GM19463 (cell line): Measurements from ENCODE around the gene BTF3.
"Not testable (repeated sequence)": the region's sequence is repeated elsewhere in the genome, so short reads cannot be mapped to it uniquely, and the experiment has no call there.

ENCODE experiments used
- ATAC-seq: cut with Tn5 transposase; IDR thresholded peaks from one replicate; pipeline ENCODE4 v1.9.1; 2021; ENCODE audit warnings: mild to moderate bottlenecking, moderate library complexity; ENCODE audit not compliant: unreplicated experiment

The BTF3 gene

DNA sequence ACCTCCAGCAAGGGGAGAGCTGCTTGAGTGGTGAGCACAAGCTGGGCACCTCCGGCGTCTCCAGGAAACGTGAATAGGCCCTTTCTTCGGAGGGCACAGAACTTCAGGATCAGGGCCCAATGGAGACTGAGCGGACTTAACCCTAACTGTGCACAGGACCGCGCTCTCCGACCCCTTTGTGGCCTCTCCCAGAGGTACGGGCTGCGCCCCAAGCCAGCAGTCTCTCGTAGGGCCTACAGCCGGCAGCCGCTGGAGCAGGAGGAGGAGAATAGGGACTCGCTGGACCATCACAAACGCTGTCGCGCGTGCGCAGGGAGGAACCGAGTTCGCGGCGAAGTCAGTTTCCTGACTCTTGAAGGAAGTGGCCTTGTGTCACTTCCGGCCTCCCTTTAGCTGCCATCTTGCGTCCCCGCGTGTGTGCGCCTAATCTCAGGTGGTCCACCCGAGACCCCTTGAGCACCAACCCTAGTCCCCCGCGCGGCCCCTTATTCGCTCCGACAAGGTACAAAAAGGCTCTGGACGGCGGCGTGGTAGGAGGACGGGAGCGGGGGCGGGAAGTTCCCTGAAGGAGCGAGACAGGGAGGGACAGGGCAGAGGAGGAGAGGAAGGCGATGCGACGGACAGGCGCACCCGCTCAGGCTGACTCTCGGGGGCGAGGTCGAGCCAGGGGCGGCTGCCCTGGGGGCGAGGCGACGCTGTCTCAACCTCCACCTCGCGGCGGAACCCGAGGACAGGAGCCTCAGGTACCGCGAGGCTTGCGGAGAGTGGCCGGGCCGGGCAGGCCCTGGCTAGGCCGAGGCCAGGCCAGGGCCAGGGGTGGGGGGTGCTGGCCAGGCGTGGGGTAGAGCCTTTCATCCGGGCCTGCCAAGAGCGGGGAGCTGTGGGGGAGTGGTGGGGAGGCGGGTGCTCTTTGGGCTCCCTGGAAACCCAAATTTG is at the start of gene BTF3:
BTF3 (plus strand) TSS at position 386 of the 936 bp plus-strand sequence; CDS start at position 612, 226 bp downstream.
- ATAC-seq = peak; percentile 98

GRCh38 chr5:73448463-73449136 is 49.6 kb upstream of the BTF3 start, which contains the start of gene FOXD1:
Gene FOXD1, minus strand, starts transcription at chr5:73448777. Its CDS starts 415 bp downstream, at chr5:73448362.
- ATAC-seq = no peak

DNA sequence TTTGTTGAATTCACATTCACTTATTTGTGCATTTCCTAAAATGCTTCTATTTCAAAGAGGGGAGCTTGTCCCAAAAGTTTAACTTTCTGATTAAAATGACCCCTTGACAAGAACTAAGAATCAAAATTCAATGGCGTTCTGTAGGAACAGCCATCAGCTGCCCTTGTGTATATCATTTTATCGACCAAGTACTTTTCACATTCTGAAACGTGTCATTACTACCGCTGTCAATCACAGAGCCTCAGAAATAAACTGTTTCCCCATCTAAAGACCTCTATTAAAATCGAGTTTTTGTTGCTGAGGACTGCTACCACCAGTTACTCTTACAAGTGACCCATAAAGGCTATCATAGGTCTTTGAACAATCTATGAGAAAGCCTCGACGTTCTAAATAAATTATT is 48.1 kb upstream of the BTF3 start:
- no peak for ATAC-seq

DNA sequence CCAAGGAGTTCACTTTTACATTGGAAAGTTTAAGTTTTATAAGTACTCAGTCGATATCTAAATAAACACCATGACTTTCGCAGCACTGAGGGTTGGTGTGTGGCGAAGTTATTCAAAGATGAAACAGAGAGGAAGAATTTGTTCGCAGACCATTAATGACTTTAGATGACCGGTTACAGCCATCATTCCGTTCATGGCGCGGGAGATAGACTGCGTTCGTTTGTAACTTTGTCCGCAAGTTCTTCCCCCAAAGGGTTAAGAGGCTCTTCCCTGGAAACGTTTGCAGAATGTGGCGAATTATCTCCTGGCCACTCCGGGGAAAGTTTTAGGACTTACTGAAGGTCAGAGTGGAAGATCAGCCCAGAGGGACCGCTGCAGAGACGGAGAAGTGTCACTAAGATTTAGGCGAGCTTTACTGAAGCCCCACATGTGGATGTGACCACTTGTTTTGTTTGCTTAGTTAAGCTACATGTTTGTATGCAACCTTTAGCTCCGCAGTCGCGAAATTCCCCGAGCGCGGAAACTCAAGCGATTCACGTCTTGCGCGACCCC is 47.5 kb upstream of the BTF3 start:
- ATAC-seq = no peak

DNA sequence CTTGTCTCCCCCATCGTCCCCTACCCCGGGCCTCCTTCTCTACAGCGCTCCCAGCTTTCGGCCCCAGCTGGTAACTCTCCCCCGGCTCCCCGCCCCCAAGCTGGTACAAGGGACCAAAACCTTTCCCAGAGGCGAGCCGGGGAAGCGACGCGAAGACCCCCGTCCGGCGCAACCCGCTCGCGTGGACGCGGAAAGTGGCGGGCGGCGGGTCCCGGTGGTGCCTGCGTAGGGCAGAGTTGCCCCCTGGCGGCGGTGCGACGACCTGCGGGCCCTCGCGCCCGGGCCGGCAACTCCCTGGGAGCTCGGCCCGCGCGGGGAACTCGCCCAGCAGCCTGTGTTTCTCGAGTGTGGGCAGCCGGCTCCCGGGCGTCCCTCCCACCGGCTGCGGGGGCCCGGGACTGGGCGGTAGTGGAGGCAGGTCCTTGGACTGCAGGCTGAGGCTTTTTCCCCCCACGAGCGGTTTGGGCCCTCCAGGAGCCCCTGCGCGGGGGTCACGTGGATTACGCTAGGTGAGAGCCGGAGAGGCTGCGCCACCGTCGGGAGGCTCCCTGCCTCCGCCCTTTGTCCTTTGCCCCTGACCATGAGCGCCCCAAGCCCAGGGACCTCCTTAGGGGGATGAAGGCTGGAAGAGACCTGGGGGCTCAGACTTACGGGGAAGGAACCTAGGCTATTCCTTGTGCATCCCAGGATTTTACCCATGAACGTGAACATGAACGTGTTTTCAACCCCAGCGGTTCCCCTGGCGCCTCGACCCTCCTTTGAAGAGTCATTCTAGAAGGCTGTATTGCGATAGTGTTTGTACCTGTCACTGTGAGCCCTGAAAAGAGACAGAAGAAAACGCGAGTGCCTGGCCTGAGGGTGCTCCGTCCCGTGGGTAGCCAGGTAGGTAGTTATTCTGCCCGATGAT is 46.8 kb upstream of the BTF3 start:
- peak; percentile 53 for ATAC-seq

DNA sequence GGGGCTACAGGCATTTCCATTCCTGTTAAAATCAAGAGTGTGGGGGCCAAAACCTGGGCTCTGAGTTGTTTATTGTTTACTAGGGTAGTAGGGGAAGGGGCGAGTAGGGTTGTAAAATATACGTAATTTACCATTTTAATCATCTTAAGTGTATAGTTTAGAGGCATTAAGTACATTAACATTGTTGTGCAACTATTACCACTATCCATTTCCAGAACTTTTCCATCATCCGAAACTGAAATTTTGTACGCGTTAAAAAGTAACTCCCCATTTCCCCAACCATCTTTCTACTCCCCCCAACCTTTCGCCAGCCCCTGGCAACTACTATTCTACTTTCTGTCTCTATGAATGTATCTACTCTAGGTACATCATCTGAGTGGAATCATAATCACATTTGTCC is 46.0 kb upstream of the BTF3 start:
- ATAC-seq = no peak

DNA sequence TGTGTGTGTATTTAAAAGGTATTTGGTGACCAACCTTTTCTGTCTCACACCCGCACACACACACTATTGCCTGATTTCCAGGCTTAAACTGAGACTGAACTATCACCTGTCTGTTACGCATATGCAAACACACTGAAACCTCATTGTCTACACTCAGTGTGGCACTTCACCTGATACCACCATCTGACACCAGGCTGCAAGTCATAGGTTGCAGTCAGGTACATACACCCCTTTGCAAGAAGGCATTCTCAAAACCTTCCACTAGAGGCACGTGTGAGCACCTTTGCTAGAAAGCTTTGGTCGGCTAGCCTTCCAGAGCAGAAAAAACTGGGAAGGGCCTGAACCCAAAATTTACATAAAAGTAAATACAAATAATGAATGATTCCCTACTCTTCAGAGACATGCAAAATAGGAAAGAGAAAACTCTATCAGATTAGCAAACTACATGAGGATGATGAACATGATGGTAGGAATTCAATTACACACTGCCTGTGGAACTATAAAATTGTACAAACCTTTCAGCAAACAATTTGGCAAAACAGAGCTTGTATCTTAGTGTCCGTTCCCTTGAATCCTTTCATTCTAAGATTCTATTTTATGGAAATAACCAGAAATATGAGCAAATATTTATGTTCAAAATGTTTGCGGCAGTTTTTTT is 43.7 kb upstream of the BTF3 start:
- ATAC-seq = no peak

GRCh38 chr5:73456462-73456861 is 41.8 kb upstream of the BTF3 start:
- ATAC-seq = not testable (repeated sequence)

GRCh38 chr5:73459366-73459765 is 38.9 kb upstream of the BTF3 start:
- no peak for ATAC-seq

DNA sequence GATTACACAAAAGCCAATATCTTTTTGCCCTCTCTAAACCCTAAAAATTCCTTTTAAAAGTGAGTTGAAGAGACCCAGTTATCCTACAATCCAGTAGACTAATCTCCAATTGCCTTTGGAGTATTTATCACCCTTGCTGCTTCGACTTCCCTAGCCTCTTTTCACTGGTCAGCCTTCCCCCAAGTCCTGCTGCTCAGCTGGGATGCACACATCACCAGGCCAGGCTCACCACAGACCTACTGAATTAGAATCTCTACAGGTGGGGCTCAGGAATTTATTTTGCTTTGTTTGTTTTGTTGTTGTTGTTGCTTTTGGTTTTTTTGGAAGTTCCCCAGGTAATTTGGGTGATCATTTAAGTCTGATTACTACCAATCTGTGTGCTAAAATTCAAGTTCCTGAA is 38.1 kb upstream of the BTF3 start:
- no peak for ATAC-seq

GRCh38 chr5:73464016-73464745 is 34.1 kb upstream of the BTF3 start:
- no peak for ATAC-seq

DNA sequence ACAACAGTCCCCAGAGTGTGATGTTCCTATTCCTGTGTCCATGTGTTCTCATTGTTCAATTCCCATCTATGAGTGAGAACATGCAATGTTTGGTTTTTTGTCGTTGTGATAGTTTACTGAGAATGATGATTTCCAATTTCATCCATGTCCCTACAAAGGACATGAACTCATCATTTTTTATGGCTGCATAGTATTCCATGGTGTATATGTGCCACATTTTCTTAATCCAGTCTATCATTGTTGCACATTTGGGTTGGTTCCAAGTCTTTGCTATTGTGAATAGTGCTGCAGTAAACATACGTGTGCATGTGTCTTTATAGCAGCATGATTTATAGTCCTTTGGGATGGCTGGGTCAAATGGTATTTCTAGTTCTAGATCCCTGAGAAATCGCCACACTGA is 29.6 kb upstream of the BTF3 start:
- not testable (repeated sequence) for ATAC-seq

DNA sequence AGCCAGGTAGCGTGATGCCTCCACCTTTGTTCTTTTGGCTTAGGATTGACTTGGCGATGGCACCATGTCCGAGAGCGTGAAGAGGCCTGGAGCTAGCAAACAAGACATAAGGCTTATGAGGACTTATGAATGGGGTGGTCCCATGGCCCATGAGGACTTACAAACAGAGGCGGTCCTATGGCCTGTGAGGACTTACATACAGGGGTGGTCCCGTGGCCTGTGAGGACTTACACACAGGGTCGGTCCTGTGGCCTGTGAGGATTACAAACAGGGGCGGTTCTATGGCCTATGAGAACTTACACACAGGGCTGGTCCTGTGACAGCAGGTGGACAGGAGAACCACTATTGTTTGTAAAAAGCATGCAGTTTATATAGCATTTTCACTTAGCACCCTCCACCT is 28.4 kb upstream of the BTF3 start:
- ATAC-seq = no peak

DNA sequence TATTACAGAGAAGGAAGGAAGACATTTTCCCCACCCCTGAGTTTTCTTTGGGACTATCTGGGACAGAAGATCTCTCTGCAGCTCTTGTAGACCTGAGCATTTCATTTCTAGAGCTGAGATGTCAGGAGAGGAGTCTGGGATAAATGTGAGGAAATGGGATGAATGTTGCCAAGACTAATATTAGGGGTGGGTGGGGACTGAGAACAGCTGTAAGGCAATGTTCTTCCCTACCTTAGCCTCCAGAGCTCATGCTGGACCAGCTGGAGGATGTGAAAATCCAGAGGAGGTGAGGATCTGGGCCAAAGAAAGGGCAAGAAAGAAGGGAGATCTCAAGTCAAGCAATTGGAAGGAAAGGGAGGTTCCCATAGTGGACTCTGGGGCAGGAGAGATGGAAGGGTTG is 26.6 kb upstream of the BTF3 start:
- no peak for ATAC-seq

GRCh38 chr5:73472116-73472515 is 26.1 kb upstream of the BTF3 start:
- ATAC-seq = no peak

DNA sequence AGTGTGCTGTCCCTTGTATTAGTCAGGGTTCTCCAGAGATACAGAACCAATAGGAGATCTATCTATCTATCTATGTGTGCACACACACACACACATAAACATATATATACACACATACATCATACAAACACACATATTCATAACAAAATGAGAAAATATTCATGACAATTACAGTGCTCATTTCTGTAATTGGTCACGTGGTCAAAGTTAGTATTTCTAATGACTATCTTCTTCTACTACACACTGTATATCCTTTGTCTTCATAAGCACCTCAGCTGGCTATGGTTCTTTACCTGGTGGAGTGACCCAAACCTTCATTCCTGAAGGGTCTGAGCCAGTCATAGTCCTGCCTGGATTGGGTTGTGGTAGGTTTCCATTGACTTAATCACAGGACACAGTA is 17.7 kb upstream of the BTF3 start:
- ATAC-seq = no peak

GRCh38 chr5:73482383-73483136 is 15.7 kb upstream of the BTF3 start:
- ATAC-seq = no peak

DNA sequence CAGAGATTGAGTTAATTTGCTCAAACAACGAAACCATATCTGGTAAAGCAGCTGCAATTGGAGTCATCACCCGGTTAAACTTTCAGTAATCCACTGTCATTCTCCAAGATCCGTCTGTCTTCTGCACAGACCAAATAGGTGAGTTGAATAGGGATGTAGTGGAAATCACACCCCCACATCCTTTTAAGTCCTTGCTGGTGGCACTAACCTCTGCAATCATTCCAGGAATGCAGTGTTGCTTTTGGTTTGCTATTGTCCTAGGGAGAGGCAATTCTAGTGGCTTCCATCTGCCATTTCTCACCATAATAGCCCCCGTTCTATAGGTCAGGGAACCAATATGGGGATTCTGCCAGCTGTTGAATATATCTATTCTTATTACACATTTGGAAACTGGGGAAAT is 14.6 kb upstream of the BTF3 start:
- no peak for ATAC-seq

DNA sequence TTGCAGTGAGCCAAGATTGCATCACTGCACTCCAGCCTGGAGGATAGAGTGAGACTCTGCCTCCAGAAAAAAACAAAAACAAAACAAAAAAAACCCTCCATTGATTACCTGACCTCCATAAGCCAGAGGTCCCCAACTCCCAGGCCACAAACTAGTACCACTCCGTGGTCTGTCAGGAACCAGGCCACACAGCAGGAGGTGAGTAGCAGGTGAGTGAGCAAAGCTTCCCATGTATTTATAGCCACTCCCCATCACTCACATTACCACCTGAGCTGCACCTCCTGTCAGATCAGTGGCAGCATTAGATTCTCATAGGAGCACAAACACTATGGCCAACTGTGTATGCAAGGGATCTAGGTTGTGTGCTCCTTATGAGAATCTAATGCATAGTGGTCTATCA is 13.7 kb upstream of the BTF3 start:
- no peak for ATAC-seq
